ENCODE data around the gene IRF2BPL.
A peak's percentile ranks its signal among the peaks of the same experiment; 100 is the strongest.

Gene IRF2BPL

GRCh38 chr14:76985540-76986230, 42.8 kb downstream of the IRF2BPL start:
- no peak for DNase-seq (ENCODE audit: low read depth)

DNA sequence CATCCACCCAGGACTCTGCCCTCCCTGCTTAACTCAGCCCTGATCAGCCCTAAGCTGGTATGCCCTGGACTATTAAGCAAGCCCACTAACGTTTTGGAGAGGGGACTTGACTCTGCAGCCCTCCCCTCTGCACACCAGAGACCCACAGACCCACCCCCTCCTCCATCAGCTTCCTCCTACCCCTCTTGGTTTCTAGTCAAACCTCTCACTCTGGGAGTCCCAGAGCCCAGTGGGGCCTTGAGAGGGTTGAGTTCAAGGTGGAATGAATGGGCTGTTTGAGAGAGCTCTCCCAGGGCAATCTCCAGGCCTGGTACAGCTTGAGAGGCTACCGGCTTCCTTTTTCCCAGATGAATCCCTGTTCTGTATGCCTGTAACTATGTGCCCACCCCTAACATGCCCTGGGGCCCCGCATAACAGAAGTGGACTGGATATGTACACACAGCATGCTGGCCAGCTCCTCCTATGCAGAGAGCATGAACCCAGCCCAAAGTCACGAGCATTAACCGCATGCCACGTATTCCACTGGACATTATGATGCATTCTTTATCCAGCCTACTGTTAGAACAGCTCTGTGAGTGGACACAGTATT, 43.6 kb downstream of the IRF2BPL start:
- DNase-seq (ENCODE audit: low read depth) = no peak

- DNase-seq (ENCODE audit: low read depth) = no peak
Observed at GRCh38 chr14:76984297-76984696, 44.2 kb downstream of the IRF2BPL start.

DNA sequence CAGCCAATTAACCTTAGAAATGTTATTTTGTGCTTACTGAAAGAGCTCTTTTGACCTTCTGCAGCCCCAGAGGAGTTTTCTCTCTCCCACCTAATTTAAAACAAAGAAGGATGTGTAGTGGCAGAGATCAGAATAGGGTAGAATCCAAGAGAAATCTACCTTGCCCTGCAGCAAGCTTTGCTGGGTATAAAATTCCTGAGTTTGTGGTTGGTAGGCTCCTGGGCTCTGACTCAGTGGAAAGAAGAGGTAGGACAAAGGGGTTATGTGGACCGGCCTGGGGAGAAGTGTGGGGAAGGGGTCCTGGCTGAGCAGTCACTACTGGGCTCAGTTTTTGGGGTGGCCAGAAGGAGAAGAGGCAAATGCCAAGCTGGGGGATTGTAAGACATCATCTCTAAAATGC, 46.8 kb downstream of the IRF2BPL start:
- DNase-seq (ENCODE audit: low read depth) = no peak

DNA sequence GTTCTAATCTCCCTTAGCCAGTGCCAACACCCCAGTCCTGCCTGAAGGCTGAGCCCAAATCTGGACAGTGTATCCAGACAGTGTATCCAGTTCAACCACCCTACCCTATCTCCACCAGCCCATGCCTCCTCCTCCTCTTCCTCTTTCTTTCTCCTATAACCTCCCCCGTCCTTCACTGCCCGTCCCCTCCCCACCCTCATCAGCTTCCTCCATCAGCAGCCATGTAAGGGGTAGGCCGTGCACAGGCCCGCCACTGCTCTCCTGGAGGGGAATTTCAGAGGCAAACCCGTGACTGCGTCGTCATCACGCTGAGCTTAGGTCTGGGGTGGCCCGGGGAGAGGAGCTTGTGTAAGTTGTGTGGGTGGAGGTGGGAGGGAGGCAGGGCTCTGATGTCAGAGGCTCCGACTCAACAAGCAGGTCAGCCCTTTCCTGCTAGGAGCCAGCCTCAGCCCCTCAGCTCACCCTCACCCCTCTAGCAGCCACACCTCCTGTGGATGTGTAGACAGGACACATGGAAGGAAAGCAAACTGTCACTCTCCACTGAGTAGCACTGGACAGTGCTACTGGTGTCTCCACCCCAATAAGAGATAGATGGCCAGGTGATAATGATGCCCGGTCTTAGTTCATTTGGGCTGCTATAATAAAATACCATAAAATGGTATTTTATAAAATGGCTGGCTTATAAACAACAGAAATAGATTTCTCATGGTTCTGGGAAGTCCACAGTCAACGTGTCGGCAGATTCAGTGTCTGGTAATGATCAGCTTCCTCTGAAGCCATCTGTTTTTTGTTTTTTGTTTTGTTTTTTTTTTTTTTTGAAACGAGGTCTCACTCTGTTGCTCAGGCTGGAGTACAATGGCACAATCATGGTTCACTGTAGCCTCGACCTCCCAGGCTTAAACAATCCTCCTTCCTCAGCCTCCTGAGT, 50.5 kb downstream of the IRF2BPL start:
- DNase-seq (ENCODE audit: low read depth) = peak; percentile 68

- DNase-seq (ENCODE audit: low read depth) = no peak
Observed at GRCh38 chr14:76976240-76977005, 52.1 kb downstream of the IRF2BPL start.

DNA sequence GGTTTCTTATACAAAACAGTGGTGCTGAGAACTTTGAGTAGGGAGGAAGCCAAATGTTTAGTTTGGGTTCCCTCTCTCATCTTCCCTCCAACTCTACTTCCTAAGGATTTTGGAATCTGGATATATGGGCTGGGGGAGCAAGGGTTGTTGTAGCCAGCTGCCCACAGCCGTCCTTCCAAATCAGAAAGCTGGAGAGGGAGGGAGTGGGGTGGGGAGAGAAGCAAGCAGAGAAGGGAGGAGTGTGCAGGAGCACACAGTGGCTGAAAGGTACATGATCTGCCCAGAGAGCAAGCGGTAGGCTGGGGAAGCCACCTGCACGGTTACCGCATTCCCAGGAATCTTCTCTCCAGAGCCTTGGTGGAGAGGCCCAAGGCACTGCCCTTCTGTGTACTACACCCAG, 52.7 kb downstream of the IRF2BPL start:
- DNase-seq (ENCODE audit: low read depth) = no peak

- DNase-seq (ENCODE audit: low read depth) = no peak
Observed at GRCh38 chr14:76975051-76975450, 53.5 kb downstream of the IRF2BPL start.

Measured in stimulated activated CD8-positive, alpha-beta memory T cell treated with anti-CD3 and anti-CD28 coated beads, Interleukin-7, amount 100 ng/mL, for 24 hours (primary cell).